Keratinocyte (primary cell): ENCODE measurements around the gene TDRD9. TPM values are rescaled to one million over a fixed set of nuclear protein-coding genes. Genes with fewer than 3 reads are reported as not detected.

ENCODE experiments used
- DNase-seq: peaks from one replicate; pipeline ENCODE4 v3.0.0-alpha.2; 2011; ENCODE audit warnings: low read depth, missing footprints, low spot score
- FAIRE-seq: peaks from 2 replicates; lab custom pipeline; 2011; peaks lifted over from hg19 to GRCh38; lab: Jason Lieb, UNC
- H2AFZ ChIP-seq: 2 replicates; pipeline ENCODE4 v1.6.0; 2012; ENCODE audit warnings: low read length, control low read depth, inconsistent platforms; ENCODE audit not compliant: control insufficient read depth
- H3K27ac ChIP-seq: 2 replicates; pipeline ENCODE4 v1.5.1; 2011; ENCODE audit warnings: low read length; ENCODE audit not compliant: control insufficient read depth, insufficient read depth
- H3K27me3 ChIP-seq: 3 replicates; pipeline ENCODE4 v1.6.0; 2011; ENCODE audit warnings: low read length; ENCODE audit not compliant: control insufficient read depth, insufficient read depth; ENCODE audit errors: extremely low read depth
- H3K36me3 ChIP-seq, 2 experiments: 2 replicates in 1 of 2; 3 replicates in 1 of 2; pipeline ENCODE4 v1.5.1; 2011; ENCODE audit warnings: low read length in 2 of 2, mild to moderate bottlenecking in 1 of 2; ENCODE audit not compliant: control insufficient read depth in 2 of 2, insufficient read depth in 2 of 2; ENCODE audit errors: extremely low read depth in 1 of 2
- H3K4me1 ChIP-seq: 3 replicates; pipeline ENCODE4 v1.5.1; 2011; ENCODE audit warnings: low read length; ENCODE audit not compliant: control insufficient read depth, insufficient read depth; ENCODE audit errors: extremely low read depth
- H3K4me2 ChIP-seq: 3 replicates; pipeline ENCODE4 v1.6.0; 2011; ENCODE audit warnings: low read depth, low read length; ENCODE audit not compliant: control insufficient read depth, insufficient read depth; ENCODE audit errors: extremely low read depth
- H3K4me3 ChIP-seq, 3 experiments: fragments of 200-600 bp in 1 of 3; sonication (generic) in 1 of 3; 2 replicates in 2 of 3; 3 replicates in 1 of 3; pipeline ENCODE4 v1.5.1; 2011 to 2016; ENCODE audit warnings: low read length in 3 of 3, mild to moderate bottlenecking in 3 of 3, control low read depth in 2 of 3, inconsistent platforms in 1 of 3, low read depth in 1 of 3, mixed read lengths in 1 of 3, mixed run types in 1 of 3, moderate library complexity in 1 of 3; ENCODE audit not compliant: control insufficient read depth in 2 of 3, insufficient read depth in 2 of 3; ENCODE audit errors: extremely low read depth in 1 of 3
- H3K79me2 ChIP-seq: 2 replicates; pipeline ENCODE4 v1.6.0; 2012; ENCODE audit warnings: low read length; ENCODE audit not compliant: control insufficient read depth, insufficient read depth
- H3K9ac ChIP-seq: 3 replicates; pipeline ENCODE4 v1.6.0; 2011; ENCODE audit warnings: low read length; ENCODE audit not compliant: control insufficient read depth, insufficient read depth; ENCODE audit errors: extremely low read depth
- H3K9me1 ChIP-seq: 3 replicates; pipeline ENCODE4 v1.6.0; 2011; ENCODE audit warnings: low read length; ENCODE audit not compliant: control insufficient read depth, insufficient read depth; ENCODE audit errors: extremely low read depth
- H3K9me3 ChIP-seq: 2 replicates; pipeline ENCODE4 v1.5.1; 2012; ENCODE audit warnings: low read depth, low read length; ENCODE audit not compliant: control insufficient read depth
- H4K20me1 ChIP-seq: 3 replicates; pipeline ENCODE4 v1.6.0; 2011; ENCODE audit warnings: low read length; ENCODE audit not compliant: control insufficient read depth, insufficient read depth; ENCODE audit errors: extremely low read depth
- CTCF ChIP-seq, 3 experiments: IDR thresholded peaks in 1 of 3; conservative IDR thresholded peaks in 1 of 3; optimal IDR thresholded peaks in 1 of 3; 2 replicates in 2 of 3; 3 replicates in 1 of 3; pipeline versions ENCODE3 to v1.5.1; 2011; ENCODE audit warnings: low read length in 3 of 3, mild to moderate bottlenecking in 3 of 3, moderate library complexity in 2 of 3, control low read depth in 1 of 3, inconsistent platforms in 1 of 3; ENCODE audit not compliant: insufficient read depth in 2 of 3; ENCODE audit errors: extremely low read depth in 1 of 3
- EZH2 ChIP-seq: IDR thresholded peaks from one replicate; pipeline ENCODE4 v1.6.1; 2012; ENCODE audit warnings: inconsistent platforms, mild to moderate bottlenecking, low read length, moderate library complexity
- dilution Hi-C: fragments of 300-500 bp; cut with MboI; formaldehyde crosslinking; loops from one replicate; pipeline ENCODE4 v1.7.0; 2020; ENCODE audit warnings: low sequenced_read_pairs; ENCODE audit not compliant: extremely low pct_ligation_motif_present
- polyA plus RNA-seq, 5 experiments: library from polyadenylated mRNA; depleted of rRNA in 3 of 5; stranded (reverse) in 3 of 5; stranded (forward) in 1 of 5; unstranded in 1 of 5; fragments of >200 nt; gene quantifications; 1 replicate in 1 of 5; 2 replicates in 3 of 5; 3 replicates in 1 of 5; pipeline versions ENCODE4 v1.2.1 to v1.2.3, GENCODE V29; 2011 to 2012; ENCODE audit warnings: missing spikeins in 2 of 5, low read depth in 1 of 5, low replicate concordance in 1 of 5

The TDRD9 gene
- polyA plus RNA-seq, 1 donor (not counting 4 experiments of a cell fraction or from before 2014, with no cell fraction given) = 0.10 TPM

GRCh38 chr14:104049576-104050240 lies 121.5 kb downstream of the TDRD9 start:
- H3K9me3 ChIP-seq = no peaks in the 10 kb centered on the region
- no peak overlapping the region for H3K27ac ChIP-seq
- no peak for FAIRE-seq
- peaks cover 5% of the 10 kb centered on the region for H3K27me3 ChIP-seq
- H3K9ac ChIP-seq = no peak overlapping the region
- no peak for TF ChIP-seq EZH2
- TF ChIP-seq CTCF (optimal IDR thresholded peaks at IDR 0.05 in 1 of 3, IDR thresholded peaks at IDR 0.05 in 1 of 3, conservative IDR thresholded peaks at IDR 0.05 in 1 of 3; ENCODE audit: extremely low read depth in 1 of 3, insufficient read depth in 2 of 3, low read length in 3 of 3) = no peak
- H3K9me1 ChIP-seq = no peaks in the 10 kb centered on the region
- H3K79me2 ChIP-seq = no peaks in the 10 kb centered on the region
- no peaks in the 10 kb centered on the region for H3K4me1 ChIP-seq
- dilution Hi-C loops = loop anchor here (25.0 kb wide), 1 partner anchor 88 kb away; the partner anchor contains the start of gene KIF26A
- H4K20me1 ChIP-seq = no peaks in the 10 kb centered on the region
- DNase-seq = no peak
- H3K4me2 ChIP-seq = no peak overlapping the region
- no peaks in the 10 kb centered on the region for H3K36me3 ChIP-seq
- no peak overlapping the region for H3K4me3 ChIP-seq
- no peak overlapping the region for H2AFZ ChIP-seq

DNA sequence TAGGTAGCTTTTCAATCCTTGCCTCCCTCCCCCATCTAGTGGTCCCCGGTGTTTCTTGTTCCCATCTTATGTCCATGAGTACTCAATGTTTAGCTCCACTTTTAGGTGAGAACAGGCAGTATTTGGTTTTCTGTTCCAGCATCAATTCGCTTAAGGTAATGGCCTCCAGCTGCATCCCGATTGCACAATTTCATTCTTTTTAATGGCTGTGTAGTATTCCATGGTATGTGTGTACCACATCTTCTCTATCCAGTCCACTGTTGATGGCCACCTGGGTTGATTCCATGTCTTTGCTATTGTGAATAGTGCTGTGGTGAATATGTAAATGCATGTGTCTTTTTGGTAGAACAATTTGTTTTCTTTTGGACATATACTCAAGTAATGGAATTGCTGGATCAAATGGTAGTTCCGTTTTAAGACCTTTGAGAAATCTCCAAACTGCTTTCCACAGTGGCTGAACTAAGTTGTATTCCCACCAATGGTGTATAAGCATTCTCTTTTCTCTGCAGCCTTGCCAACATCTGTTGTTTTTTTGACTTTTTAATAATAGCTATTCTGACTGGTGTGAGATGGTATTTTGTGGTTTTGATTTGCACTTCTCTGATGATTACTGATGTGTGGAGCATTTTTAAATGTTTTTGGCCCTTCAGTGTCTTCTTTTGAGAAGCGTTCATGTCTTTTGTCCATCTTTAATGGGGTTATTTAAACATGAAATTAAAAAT lies 123.0 kb downstream of the TDRD9 start:
- no peaks in the 10 kb centered on the region for H4K20me1 ChIP-seq
- dilution Hi-C loops = no loop called here
- H3K9ac ChIP-seq = no peak overlapping the region
- DNase-seq (no peak), FAIRE-seq (no peak)
- no peak overlapping the region for H2AFZ ChIP-seq
- H3K9me3 ChIP-seq = no peaks in the 10 kb centered on the region
- H3K4me1 ChIP-seq = no peaks in the 10 kb centered on the region
- no peaks in the 10 kb centered on the region for H3K9me1 ChIP-seq
- H3K27ac ChIP-seq = no peak overlapping the region
- H3K4me2 ChIP-seq = no peak overlapping the region
- H3K4me3 ChIP-seq = no peak overlapping the region
- no peaks in the 10 kb centered on the region for H3K79me2 ChIP-seq
- TF ChIP-seq CTCF (optimal IDR thresholded peaks at IDR 0.05 in 1 of 3, IDR thresholded peaks at IDR 0.05 in 1 of 3, conservative IDR thresholded peaks at IDR 0.05 in 1 of 3; ENCODE audit: extremely low read depth in 1 of 3, insufficient read depth in 2 of 3, low read length in 3 of 3) (no peak), EZH2 (no peak)
- H3K36me3 ChIP-seq = no peaks in the 10 kb centered on the region
- peaks cover 5% of the 10 kb centered on the region for H3K27me3 ChIP-seq
